Measurements from ENCODE around the gene TMX3.

GRCh38 chr18:68642003-68642402 is 72.9 kb downstream of the TMX3 start:
- TF ChIP-seq CTCF (IDR thresholded peaks at IDR 0.05; ENCODE audit: extremely low read depth in 1 of 2, insufficient read depth in 1 of 2, low read depth in 1 of 2, low read length in 2 of 2) = no peak
- no peak for TF ChIP-seq POLR2A (IDR thresholded peaks at IDR 0.05; ENCODE audit: low read depth, low read length)
- TF ChIP-seq POLR2AphosphoS5 (IDR thresholded peaks at IDR 0.05; ENCODE audit: insufficient read depth, low read depth, low read length) = no peak
- TF ChIP-seq JUN (IDR thresholded peaks at IDR 0.05; ENCODE audit: borderline replicate concordance, insufficient read depth, insufficient read length, low read depth) = no peak
- TF ChIP-seq MAX (IDR thresholded peaks at IDR 0.05; ENCODE audit: insufficient read depth, insufficient read length) = no peak
- no peak for TF ChIP-seq MYC (IDR thresholded peaks at IDR 0.05; ENCODE audit: low read depth, low read length)

Measured in endothelial cell of umbilical vein (primary cell).